IPS DF 4.7 (cell line): ENCODE measurements around the gene PEX26.
"Not testable (repeated sequence)": the region's sequence is repeated elsewhere in the genome, so short reads cannot be mapped to it uniquely, and the experiment has no call there.

Experiments used
- DNase-seq: peaks from one replicate; pipeline ENCODE4 v3.0.0-alpha.2; 2013; ENCODE audit warnings: low spot score; ENCODE audit errors: extremely low read depth

PEX26 gene

DNA sequence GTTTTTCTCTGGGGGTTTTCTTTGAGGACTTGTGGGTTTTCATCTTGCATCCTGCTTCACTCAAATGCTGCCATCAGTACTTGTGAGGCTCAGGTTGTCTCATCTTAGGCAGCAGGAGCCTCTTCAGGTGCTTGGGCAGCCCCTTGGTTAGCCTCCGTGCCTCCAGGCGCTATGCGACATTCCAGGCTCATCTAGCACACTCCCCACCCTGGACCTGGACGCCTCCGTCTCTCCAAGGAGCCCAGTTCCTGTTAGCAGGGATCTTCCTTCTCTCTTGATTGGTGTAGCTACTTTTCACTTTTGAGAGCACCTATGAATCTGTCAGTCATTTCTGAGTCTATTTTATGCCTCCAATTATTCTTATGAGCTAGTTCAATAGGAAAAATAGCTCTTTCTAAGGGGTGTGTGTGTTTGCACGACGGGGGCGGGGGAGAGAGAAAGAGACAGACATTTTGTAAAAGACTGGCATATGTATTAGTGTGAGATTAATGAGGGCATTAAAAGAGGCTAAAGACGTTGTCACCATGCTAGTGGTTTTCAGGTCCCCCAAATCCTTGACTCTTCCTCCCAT is 40.6 kb downstream of the PEX26 start:
- no peak for DNase-seq

GRCh38 chr22:18119409-18120110 is 41.8 kb downstream of the PEX26 start:
- no peak for DNase-seq

GRCh38 chr22:18120857-18121256 is 43.1 kb downstream of the PEX26 start:
- no peak for DNase-seq

DNA sequence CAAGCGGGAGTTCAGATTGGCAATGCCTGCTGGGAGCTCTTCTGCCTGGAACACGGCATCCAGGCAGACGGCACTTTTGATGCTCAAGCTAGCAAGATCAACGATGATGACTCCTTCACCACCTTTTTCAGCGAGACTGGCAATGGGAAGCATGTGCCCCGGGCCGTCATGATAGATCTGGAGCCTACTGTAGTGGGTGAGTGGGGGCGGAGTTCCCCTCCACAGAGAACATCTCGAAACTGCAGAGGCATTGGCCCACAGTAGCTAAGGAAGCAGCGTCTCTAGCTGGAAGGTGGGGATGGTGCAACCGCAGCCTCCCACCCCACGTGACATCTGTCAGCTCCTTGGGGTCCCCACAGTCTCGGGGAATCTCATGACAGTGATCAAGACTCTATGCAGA is 43.7 kb downstream of the PEX26 start:
- DNase-seq, result no peak

DNA sequence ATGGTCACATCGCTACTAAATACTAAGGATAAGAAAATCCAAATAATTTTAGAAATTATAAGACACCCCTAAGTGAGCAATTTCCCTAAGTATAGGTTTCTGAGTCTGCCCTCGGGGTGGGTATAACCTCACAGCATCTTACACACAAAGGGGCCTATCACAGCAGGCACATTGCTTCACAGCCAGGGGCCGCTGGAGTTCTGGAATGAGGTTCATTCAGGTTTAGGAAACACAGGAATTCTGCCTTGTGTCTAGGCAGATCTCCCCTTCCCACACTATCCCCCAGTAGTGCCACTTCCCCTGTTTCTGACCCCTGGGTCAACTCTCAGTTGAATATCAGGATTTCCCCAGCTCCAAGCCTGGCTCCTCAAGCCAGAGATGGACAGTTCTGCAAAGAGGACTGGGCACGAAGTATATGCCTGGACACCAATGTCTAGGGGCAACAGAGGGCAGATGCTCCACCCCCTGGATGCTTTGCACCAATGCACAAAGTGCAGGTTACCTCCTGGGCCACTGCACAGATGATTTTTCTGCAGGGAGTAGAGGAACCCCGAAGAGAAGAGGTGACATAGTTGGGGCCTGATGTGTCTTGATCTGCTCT is 44.3 kb downstream of the PEX26 start:
- DNase-seq, result no peak

- not testable (repeated sequence) for DNase-seq
These were observed 45.8 kb downstream of the PEX26 start for GRCh38 chr22:18123476-18124025.

DNA sequence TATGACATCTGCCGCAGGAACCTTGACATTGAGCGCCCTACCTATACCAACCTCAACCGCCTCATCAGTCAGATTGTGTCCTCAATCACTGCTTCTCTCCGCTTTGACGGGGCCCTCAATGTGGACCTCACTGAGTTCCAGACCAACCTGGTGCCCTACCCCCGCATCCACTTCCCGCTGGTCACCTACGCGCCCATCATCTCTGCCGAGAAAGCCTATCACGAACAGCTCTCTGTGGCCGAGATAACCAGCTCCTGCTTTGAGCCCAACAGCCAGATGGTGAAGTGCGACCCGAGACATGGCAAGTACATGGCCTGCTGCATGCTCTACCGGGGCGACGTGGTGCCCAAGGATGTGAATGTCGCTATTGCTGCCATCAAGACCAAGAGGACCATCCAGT is 48.8 kb downstream of the PEX26 start:
- DNase-seq, result no peak

DNA sequence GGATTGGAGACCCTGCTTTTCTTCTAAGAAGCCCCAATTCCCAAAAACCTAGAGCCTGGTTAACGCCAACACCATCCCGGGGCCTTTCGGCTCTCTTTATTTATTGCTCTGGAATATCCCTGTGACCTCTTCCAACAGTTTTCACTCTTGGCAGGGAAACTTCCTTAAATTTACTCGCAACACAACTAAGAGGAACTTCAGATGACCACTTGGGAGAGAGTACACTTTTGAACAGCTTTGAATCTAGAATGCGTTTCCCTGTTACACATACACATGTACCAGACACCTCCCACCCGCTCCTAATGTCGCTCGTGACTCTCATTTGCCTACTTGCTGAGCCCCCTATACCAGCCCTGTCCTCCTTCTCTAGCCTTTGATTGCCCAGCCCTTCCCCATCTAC is 52.2 kb downstream of the PEX26 start:
- DNase-seq, result no peak

DNA sequence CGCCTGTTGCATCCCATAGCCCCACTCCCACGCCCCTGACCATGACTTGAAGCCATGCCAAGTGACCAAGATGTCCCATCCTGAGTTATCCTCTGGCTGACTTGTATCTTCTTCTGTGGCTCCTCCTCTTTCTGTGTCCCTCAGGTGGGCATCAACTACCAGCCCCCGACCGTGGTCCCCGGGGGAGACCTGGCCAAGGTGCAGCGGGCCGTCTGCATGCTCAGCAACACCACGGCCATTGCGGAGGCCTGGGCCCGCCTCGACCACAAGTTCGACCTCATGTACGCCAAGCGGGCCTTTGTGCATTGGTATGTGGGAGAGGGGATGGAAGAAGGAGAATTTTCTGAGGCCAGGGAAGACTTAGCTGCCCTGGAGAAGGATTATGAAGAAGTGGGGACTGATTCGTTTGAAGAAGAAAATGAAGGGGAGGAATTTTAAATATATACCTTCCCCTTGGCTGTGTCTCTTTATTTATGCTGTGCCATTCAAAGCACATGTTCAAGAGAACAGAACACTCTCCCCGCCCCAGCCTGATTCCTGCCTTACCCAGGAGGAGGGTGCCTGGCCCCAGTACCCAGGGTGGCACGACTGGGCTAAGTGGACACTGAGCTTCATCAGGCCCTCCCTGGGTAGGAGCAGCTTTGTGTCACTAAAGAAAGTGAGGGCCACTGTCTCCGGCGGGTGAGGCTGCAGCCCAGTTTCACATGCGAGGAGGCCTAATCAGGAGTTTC is 53.1 kb downstream of the PEX26 start:
- DNase-seq, result no peak

DNA sequence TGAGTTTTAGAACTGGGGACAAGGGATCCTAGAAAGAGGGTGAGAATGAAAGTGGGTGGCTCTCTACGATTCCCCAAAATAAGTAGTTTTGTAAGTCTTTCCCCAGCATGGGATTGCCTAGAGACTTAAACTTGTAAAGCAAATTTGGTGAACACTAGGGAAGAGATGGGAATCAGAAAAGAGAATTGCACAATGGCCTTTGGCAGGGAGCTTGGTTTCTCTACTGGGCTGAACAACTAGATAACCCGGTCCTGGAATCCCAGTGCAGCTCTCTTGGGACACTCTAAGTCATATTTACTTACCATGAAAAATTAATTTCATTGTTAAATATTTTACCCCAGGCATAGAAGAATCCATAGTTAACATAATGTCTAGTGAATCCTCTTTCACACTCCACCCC is 55.7 kb downstream of the PEX26 start:
- no peak for DNase-seq

- no peak for DNase-seq
These were observed 59.0 kb downstream of the PEX26 start for GRCh38 chr22:18136563-18137320.

DNA sequence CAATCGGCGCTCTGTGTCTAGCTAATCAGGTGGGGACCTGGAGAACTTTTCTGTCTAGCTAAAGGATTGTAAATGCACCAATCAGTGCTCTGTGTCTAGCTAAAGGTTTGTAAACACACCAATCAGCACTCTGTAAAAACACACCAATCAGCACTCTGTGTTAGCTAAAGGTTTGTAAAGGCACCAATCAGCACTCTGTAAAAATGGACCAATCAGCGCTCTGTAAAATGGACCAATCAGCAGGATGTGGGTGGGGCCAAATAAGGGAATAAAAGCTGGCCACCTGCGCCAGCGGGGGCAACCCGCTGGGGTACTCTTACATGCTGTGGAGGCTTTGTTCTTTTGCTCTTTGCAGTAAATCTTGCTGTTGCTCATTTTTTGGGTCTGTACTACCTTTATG is 63.2 kb downstream of the PEX26 start:
- DNase-seq, result not testable (repeated sequence)

- DNase-seq, result no peak
These were observed 66.3 kb downstream of the PEX26 start for GRCh38 chr22:18144105-18144504.

DNA sequence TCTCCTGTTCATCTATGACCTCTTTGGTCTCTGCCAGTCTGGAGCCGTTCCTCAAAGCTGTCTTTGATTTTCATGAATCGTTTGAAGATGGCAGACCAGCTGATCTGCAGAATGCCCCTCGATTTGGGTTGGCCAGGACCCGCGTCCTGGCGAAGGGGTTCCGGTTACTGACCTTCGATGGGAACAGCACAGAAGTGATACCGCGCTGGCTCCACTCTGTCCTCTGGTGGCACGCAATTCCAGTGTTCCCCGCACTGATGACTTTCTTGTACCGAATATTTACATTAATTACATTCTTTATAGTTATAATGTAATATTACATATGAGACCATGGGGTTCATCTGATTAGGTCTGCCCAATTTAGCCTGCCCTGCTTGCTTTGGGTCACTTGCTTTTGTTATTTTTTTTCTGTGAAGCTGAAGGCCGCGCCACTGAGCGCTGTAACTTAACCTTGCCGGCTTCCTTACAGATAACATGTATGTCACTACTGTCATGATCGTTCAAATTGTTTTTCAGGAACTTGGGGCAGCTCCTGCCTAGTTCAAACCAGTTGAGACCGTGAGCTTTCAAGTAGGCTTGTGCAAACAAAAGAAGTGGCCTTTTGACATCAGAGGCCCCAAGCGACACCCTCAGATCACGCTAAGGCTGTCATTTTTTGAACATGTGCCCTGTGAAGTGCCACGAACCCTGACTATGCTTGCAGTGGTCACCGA is 68.0 kb downstream of the PEX26 start:
- no peak for DNase-seq

DNA sequence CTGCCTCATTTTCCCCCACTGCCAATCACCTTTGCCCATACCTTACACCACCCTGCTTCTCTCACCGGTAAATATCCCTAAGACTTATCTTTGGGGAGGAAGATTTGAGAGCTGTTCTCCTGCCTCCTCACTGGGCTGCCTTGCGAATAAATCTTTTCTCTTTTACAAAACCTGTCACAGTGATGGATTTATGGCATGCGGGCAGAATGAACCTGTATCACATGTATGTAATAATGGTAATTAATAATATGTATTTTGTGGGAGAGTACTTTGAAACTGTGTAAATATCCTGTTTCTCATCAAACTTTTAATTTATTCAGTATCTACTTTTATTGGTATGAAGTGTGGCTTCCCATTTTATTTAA is 68.6 kb downstream of the PEX26 start:
- DNase-seq, result no peak

- no peak for DNase-seq
These were observed 70.0 kb downstream of the PEX26 start for GRCh38 chr22:18147791-18148190.

- DNase-seq, result no peak
These were observed 70.6 kb downstream of the PEX26 start for GRCh38 chr22:18148293-18148965.

- DNase-seq, result no peak
These were observed 74.7 kb downstream of the PEX26 start for GRCh38 chr22:18152519-18152918.

DNA sequence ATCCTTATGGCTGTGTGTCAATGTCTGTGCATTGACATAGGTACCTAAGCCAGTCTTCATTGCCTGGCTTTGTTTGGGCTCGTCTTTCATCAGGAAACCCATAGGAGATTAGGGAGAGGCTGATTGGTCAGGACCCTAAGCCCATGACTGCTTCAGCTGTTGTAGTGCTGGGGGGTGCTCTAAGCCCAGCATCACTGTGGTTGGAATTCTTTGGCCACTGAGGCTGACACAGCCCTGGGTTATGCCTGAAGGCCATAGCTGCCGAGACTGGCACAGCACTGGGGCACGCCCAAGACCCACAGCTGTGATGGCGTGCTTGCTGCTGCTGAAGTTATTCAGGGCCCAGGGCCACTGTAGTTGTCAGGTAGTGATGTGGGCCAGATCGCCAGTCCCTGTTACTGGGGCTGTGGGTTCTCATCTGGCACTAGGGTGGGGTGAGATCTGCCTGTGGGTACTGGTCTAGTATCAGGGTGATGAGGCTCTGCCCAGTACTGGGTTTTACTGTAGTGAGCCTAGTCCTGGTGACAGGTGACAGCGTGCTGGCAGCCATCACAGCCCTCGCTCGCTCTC is 77.1 kb downstream of the PEX26 start:
- no peak for DNase-seq
